Astrocyte of the spinal cord (primary cell): ENCODE data around the gene PBX1.

Experiments
- DNase-seq: peaks from one replicate; pipeline ENCODE4 v3.0.0; 2011; ENCODE audit warnings: low read depth, low spot score
- H3K4me3 ChIP-seq: 2 replicates; pipeline ENCODE4 v1.5.1; 2011; ENCODE audit warnings: low read depth, mild to moderate bottlenecking, low read length, moderate library complexity
- CTCF ChIP-seq: IDR thresholded peaks from 2 replicates; pipeline ENCODE4 v1.5.1; 2012; ENCODE audit warnings: low read depth, mild to moderate bottlenecking, low read length, inconsistent platforms
- in situ Hi-C: cut with HindIII; loops from 2 replicates; pipeline ENCODE4 v1.10.0; 2017; ENCODE audit warnings: low sequenced_read_pairs

Gene PBX1

GRCh38 chr1:164558461-164559341, at the start of gene PBX1:
Gene PBX1 (plus strand): TSS chr1:164559184.
- peak; percentile 99 for DNase-seq
- H3K4me3 ChIP-seq = peak within 1 kb of the TSS; percentile 64
- no peak for TF ChIP-seq CTCF
- in situ Hi-C loops = loop anchor here (25.0 kb wide), 1 partner anchor 229 kb away; no protein-coding TSS in a partner anchor

GRCh38 chr1:164510435-164510834, 48.5 kb upstream of the PBX1 start:
- peak; percentile 30 for TF ChIP-seq CTCF
- DNase-seq = peak; percentile 11
- in situ Hi-C loops = no loop called here
- no peak overlapping the region for H3K4me3 ChIP-seq

- no peak for DNase-seq
- in situ Hi-C loops = no loop called here
- TF ChIP-seq CTCF = no peak
- H3K4me3 ChIP-seq = no peak overlapping the region
Measured at GRCh38 chr1:164511001-164511705, 47.8 kb upstream of the PBX1 start.

GRCh38 chr1:164515231-164515630, 43.8 kb upstream of the PBX1 start:
- no peak overlapping the region for H3K4me3 ChIP-seq
- TF ChIP-seq CTCF = no peak
- in situ Hi-C loops = no loop called here
- DNase-seq = no peak

- H3K4me3 ChIP-seq = no peak overlapping the region
- no peak for DNase-seq
- no peak for TF ChIP-seq CTCF
- in situ Hi-C loops = no loop called here
Measured at GRCh38 chr1:164515711-164516331, 43.2 kb upstream of the PBX1 start.

GRCh38 chr1:164516591-164516990, 42.4 kb upstream of the PBX1 start:
- no peak for DNase-seq
- in situ Hi-C loops = no loop called here
- no peak for TF ChIP-seq CTCF
- no peak overlapping the region for H3K4me3 ChIP-seq
